GM12878 (cell line): Measurements from ENCODE around the gene TET1. TPM values are rescaled to one million over a fixed set of nuclear protein-coding genes. Genes with fewer than 3 reads are reported as not detected.

ENCODE experiments used
- ATAC-seq: fragments of 200-7000 bp; cut with Tn5 transposase; 3 replicates; pipeline ENCODE4 v1.9.1; 2020; ENCODE audit warnings: mild to moderate bottlenecking, moderate library complexity
- BruUV-seq: library from RNA; stranded (reverse); fragments of 400-500 nt; replicated peaks from 2 replicates; lab custom pipeline; 2021; lab: Mats Ljungman, UMichigan
- CTCF ChIA-PET: fragments of 300-600 bp; sonication (Branson Sonifier 250); formaldehyde crosslinking; extraction: SDS; loops from one replicate; lab custom pipeline; 2021; ENCODE audit warnings: inconsistent platforms; lab: Yijun Ruan, JAX
- POLR2A ChIA-PET: fragments of 350-600 bp; formaldehyde crosslinking; extraction: SDS; loops from one replicate; lab custom pipeline; 2021; ENCODE audit warnings: inconsistent platforms; lab: Charles Lee
- RAD21 ChIA-PET: fragments of 300-600 bp; sonication (Branson Sonifier 250); formaldehyde crosslinking; loops from one replicate; lab custom pipeline; 2023; ENCODE audit warnings: antibody characterized with exemption; ENCODE audit not compliant: unreplicated experiment; lab: Charles Lee
- SMC1A ChIA-PET: fragments of 300-600 bp; sonication (Branson Sonifier 250); formaldehyde crosslinking; loops from one replicate; lab custom pipeline; 2023; ENCODE audit not compliant: unreplicated experiment, uncharacterized antibody; lab: Charles Lee
- DNase-seq: peaks from one replicate; pipeline ENCODE4 v3.0.0-alpha.2; 2011; ENCODE audit warnings: low read depth, low spot score
- FAIRE-seq: peaks from 3 replicates; lab custom pipeline; 2011; peaks lifted over from hg19 to GRCh38; lab: Jason Lieb, UNC
- H2AFZ ChIP-seq: 2 replicates; pipeline ENCODE4 v1.6.0; 2011; ENCODE audit warnings: low read depth, low read length, control low read depth; ENCODE audit not compliant: control insufficient read depth
- H3K27ac ChIP-seq: 2 replicates; pipeline ENCODE4 v1.5.1; 2011; ENCODE audit warnings: control low read depth; ENCODE audit not compliant: control insufficient read depth, insufficient read depth
- H3K27me3 ChIP-seq, 2 experiments: replicated peaks in 1 of 2; 2 replicates each; pipeline versions ENCODE4 v1.6.0 to v1.6.1; 2011; ENCODE audit warnings: low read length in 1 of 2; ENCODE audit not compliant: control insufficient read depth in 2 of 2, insufficient read depth in 2 of 2
- H3K36me3 ChIP-seq, 2 experiments: 2 replicates each; pipeline ENCODE4 v1.5.1; 2011; ENCODE audit warnings: low read length in 1 of 2; ENCODE audit not compliant: control insufficient read depth in 2 of 2, insufficient read depth in 2 of 2
- H3K4me1 ChIP-seq: 2 replicates; pipeline ENCODE4 v1.6.1; 2011; ENCODE audit warnings: mild to moderate bottlenecking, low read length, moderate library complexity, mixed read lengths; ENCODE audit not compliant: control insufficient read depth, insufficient read depth
- H3K4me2 ChIP-seq: 2 replicates; pipeline ENCODE4 v1.6.0; 2011; ENCODE audit warnings: control low read depth; ENCODE audit not compliant: control insufficient read depth, insufficient read depth
- H3K4me3 ChIP-seq: fragments of 200-600 bp; sonication (generic); 2 replicates; pipeline ENCODE4 v1.5.1; 2016
- H3K79me2 ChIP-seq: 2 replicates; pipeline ENCODE4 v1.6.0; 2011; ENCODE audit warnings: low read length; ENCODE audit not compliant: control insufficient read depth, insufficient read depth
- H3K9ac ChIP-seq: 2 replicates; pipeline ENCODE4 v1.8.0; 2011; ENCODE audit warnings: low read length, control low read depth, mixed read lengths; ENCODE audit not compliant: control insufficient read depth, insufficient read depth
- H3K9me3 ChIP-seq: replicated peaks from 3 replicates; pipeline ENCODE4 v1.5.1; 2011; ENCODE audit warnings: mild to moderate bottlenecking, low read length; ENCODE audit not compliant: control insufficient read depth, insufficient read depth
- H4K20me1 ChIP-seq: 2 replicates; pipeline ENCODE4 v1.6.0; 2011; ENCODE audit not compliant: control insufficient read depth, insufficient read depth
- BHLHE40 ChIP-seq, 2 experiments: fragments of 450-650 bp in 1 of 2; IDR thresholded peaks; 2 replicates each; pipeline ENCODE4 v1.6.1; 2011 to 2017; ENCODE audit warnings: low read depth in 2 of 2, borderline replicate concordance in 1 of 2, improper control_type of control experiment in 1 of 2, low read length in 1 of 2, mild to moderate bottlenecking in 1 of 2
- CHD1 ChIP-seq: IDR thresholded peaks from 2 replicates; pipeline ENCODE4 v1.6.1; 2012; ENCODE audit warnings: low read depth, low read length, improper control_type of control experiment
- EZH2 ChIP-seq: IDR thresholded peaks from 2 replicates; pipeline ENCODE4 v1.6.1; 2012; ENCODE audit warnings: low read depth, mild to moderate bottlenecking, control low read depth, inconsistent platforms, low read length, borderline replicate concordance; ENCODE audit not compliant: control insufficient read depth
- GATAD2B ChIP-seq: fragments of 450-650 bp; conservative IDR thresholded peaks from 2 replicates; pipeline ENCODE4 v1.6.1; 2017; ENCODE audit warnings: low read depth, mild to moderate bottlenecking, moderate library complexity
- HDGF ChIP-seq: fragments of 450-650 bp; IDR thresholded peaks from 2 replicates; pipeline ENCODE4 v1.6.1; 2016; ENCODE audit warnings: antibody characterized with exemption
- KLF5 ChIP-seq: fragments of 450-650 bp; IDR thresholded peaks from 2 replicates; pipeline ENCODE4 v1.6.1; 2014; ENCODE audit warnings: mild to moderate bottlenecking; ENCODE audit not compliant: partially characterized antibody
- NFYB ChIP-seq: IDR thresholded peaks from 2 replicates; pipeline ENCODE4 v1.6.1; 2011; ENCODE audit warnings: low read depth, mild to moderate bottlenecking, low read length, improper control_type of control experiment, moderate library complexity; ENCODE audit not compliant: insufficient read depth
- NRF1 ChIP-seq: conservative IDR thresholded peaks from 2 replicates; pipeline ENCODE4 v1.6.1; 2011; ENCODE audit warnings: mild to moderate bottlenecking, low read depth, low read length, improper control_type of control experiment
- RAD51 ChIP-seq: fragments of 450-650 bp; IDR thresholded peaks from 2 replicates; pipeline ENCODE4 v1.6.1; 2016; ENCODE audit warnings: moderate library complexity, mild to moderate bottlenecking, inconsistent platforms
- RELB ChIP-seq: fragments of 450-650 bp; IDR thresholded peaks from 2 replicates; pipeline ENCODE4 v1.6.1; 2017; ENCODE audit warnings: low read depth, mild to moderate bottlenecking, moderate library complexity
- SIX5 ChIP-seq: IDR thresholded peaks from 2 replicates; pipeline ENCODE4 v1.6.1; 2011; ENCODE audit warnings: mild to moderate bottlenecking, low read depth, low read length, moderate library complexity; ENCODE audit not compliant: severe bottlenecking
- SMAD1 ChIP-seq: fragments of 450-650 bp; IDR thresholded peaks from 2 replicates; pipeline ENCODE4 v1.6.1; 2018; ENCODE audit warnings: mild to moderate bottlenecking, low read depth; ENCODE audit not compliant: partially characterized antibody
- SMC3 ChIP-seq: IDR thresholded peaks from 2 replicates; pipeline ENCODE4 v1.6.1; 2011; ENCODE audit warnings: low read length, improper control_type of control experiment, borderline replicate concordance
- SUZ12 ChIP-seq: fragments of 200-600 bp; sonication (generic); IDR thresholded peaks from one replicate; pipeline ENCODE4 v1.6.1; 2018; ENCODE audit warnings: antibody characterized with exemption, mild to moderate bottlenecking; ENCODE audit not compliant: unreplicated experiment
- ZNF207 ChIP-seq: fragments of 450-650 bp; IDR thresholded peaks from 2 replicates; pipeline ENCODE4 v1.6.1; 2014; ENCODE audit warnings: antibody characterized with exemption, mild to moderate bottlenecking, borderline replicate concordance
- ZSCAN29 ChIP-seq: fragments of 450-650 bp; IDR thresholded peaks from 2 replicates; pipeline ENCODE4 v1.6.1; 2017; ENCODE audit warnings: mild to moderate bottlenecking, moderate library complexity
- WGBS: methylation state at CpG from one replicate; pipeline ENCODE4 v1.1.6; 2016; ENCODE audit warnings: low lambda C conversion rate; ENCODE audit not compliant: insufficient replicate concordance, insufficient coverage; ENCODE audit errors: missing lambda C conversion rate; 5-methylcytosine and 5-hydroxymethylcytosine counted together
- in situ Hi-C: fragments of 300-500 bp; cut with MboI; formaldehyde crosslinking; loops from 9 replicates; pipeline ENCODE4 v1.14.3; 2018; ENCODE audit warnings: mixed read lengths
- intact Hi-C: fragments of 100-400 bp; cut with micrococcal nuclease; formaldehyde crosslinking; loops from one replicate; pipeline ENCODE4 v1.14.2; 2022; ENCODE audit not compliant: unreplicated experiment
- polyA plus RNA-seq, 11 experiments: library from polyadenylated mRNA; depleted of rRNA in 4 of 11; unstranded in 6 of 11; stranded (reverse) in 5 of 11; fragments of >200 nt; fragmentation: Nextera tagmentation in 4 of 11; fragmentation: Illumina TruSeq in 1 of 11; extraction: Ambion mirVana in 4 of 11; extraction: Trizol in 1 of 11; gene quantifications; 1 replicate in 1 of 11; 2 replicates in 10 of 11; pipeline versions ENCODE4 v1.2.1 to v1.2.3, GENCODE V29; 2011 to 2016; ENCODE audit warnings: inconsistent platforms in 2 of 11, missing spikeins in 2 of 11, low read depth in 1 of 11
- total RNA-seq, 4 experiments: library from RNA; depleted of rRNA in 3 of 4; stranded (reverse); fragments of >200 nt in 3 of 4; fragmentation: Illumina TruSeq in 1 of 4; extraction: Trizol in 1 of 4; gene quantifications; 2 replicates each; pipeline versions ENCODE4 v1.2.1 to v1.2.3, GENCODE V29; 2013 to 2021
- TF ChIP-seq, protein P1 (sequence below): fragments of 450-650 bp; IDR thresholded peaks from 2 replicates; pipeline ENCODE4 v1.6.1; 2017; ENCODE audit warnings: mild to moderate bottlenecking, low read depth, inconsistent platforms; ENCODE audit not compliant: poor library complexity, severe bottlenecking

The TET1 gene
- total and polyA plus RNA-seq, 10 of the 15 experiments (the other 5 are each of a cell fraction or from before 2014, with no cell fraction given), result 0.22 to 1.4 (median 0.60) TPM

GRCh38 chr10:68574051-68574450, 13.9 kb downstream of the TET1 start:
- ChIA-PET RAD21 (no interaction called here), CTCF (no interaction called here), SMC1A (no interaction called here)
- Histone ChIP-seq H3K27ac (no peak overlapping the region), H4K20me1 (no peaks in the 10 kb centered on the region), H3K9me3 (no peaks in the 10 kb centered on the region), H3K4me2 (no peak overlapping the region), H3K4me1 (no peaks in the 10 kb centered on the region), H2AFZ (no peak overlapping the region)
- intact Hi-C loops (no loop called here), in situ Hi-C loops (no loop called here)
- FAIRE-seq (no peak), ATAC-seq (no peak), DNase-seq (no peak)
- BruUV-seq, result no TSS peak
- 44% methylated on average over 2 of the region's 2 CpGs for WGBS
- TF ChIP-seq SMAD1, result no peak
- no peak for TF ChIP-seq ZNF207
- no peak for TF ChIP-seq NRF1
- no peak for TF ChIP-seq RELB
- TF ChIP-seq SUZ12, result no peak
- no peak for TF ChIP-seq ZSCAN29
- no peak for TF ChIP-seq NFYB
- no peak for TF ChIP-seq SMC3
- TF ChIP-seq GATAD2B, result no peak
- TF ChIP-seq, protein P1, sequence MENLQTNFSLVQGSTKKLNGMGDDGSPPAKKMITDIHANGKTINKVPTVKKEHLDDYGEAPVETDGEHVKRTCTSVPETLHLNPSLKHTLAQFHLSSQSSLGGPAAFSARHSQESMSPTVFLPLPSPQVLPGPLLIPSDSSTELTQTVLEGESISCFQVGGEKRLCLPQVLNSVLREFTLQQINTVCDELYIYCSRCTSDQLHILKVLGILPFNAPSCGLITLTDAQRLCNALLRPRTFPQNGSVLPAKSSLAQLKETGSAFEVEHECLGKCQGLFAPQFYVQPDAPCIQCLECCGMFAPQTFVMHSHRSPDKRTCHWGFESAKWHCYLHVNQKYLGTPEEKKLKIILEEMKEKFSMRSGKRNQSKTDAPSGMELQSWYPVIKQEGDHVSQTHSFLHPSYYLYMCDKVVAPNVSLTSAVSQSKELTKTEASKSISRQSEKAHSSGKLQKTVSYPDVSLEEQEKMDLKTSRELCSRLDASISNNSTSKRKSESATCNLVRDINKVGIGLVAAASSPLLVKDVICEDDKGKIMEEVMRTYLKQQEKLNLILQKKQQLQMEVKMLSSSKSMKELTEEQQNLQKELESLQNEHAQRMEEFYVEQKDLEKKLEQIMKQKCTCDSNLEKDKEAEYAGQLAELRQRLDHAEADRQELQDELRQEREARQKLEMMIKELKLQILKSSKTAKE, result no peak
- no peak for TF ChIP-seq EZH2
- no peak for TF ChIP-seq RAD51
- no peak for TF ChIP-seq BHLHE40 (IDR thresholded peaks at IDR 0.05; ENCODE audit: borderline replicate concordance in 1 of 2, low read depth in 2 of 2, low read length in 1 of 2)
- no peak for TF ChIP-seq SIX5
- no peak for TF ChIP-seq HDGF
- TF ChIP-seq KLF5, result no peak
- no peak for TF ChIP-seq CHD1
- TF ChIP-seq, all 136 proteins: peak for 0
- no peaks in the 10 kb centered on the region for H3K27me3 ChIP-seq
- H3K4me3 ChIP-seq, result no peak overlapping the region
- no peaks in the 10 kb centered on the region for H3K36me3 ChIP-seq
- H3K79me2 ChIP-seq, result no peaks in the 10 kb centered on the region
- POLR2A ChIA-PET, result interaction anchor here (0.6 kb wide), 1 partner anchor 211 kb away, joined by 3 read pairs; no protein-coding TSS in a partner anchor
- no peak overlapping the region for H3K9ac ChIP-seq
